Measurements from ENCODE around the gene RHEX.

The RHEX gene

DNA sequence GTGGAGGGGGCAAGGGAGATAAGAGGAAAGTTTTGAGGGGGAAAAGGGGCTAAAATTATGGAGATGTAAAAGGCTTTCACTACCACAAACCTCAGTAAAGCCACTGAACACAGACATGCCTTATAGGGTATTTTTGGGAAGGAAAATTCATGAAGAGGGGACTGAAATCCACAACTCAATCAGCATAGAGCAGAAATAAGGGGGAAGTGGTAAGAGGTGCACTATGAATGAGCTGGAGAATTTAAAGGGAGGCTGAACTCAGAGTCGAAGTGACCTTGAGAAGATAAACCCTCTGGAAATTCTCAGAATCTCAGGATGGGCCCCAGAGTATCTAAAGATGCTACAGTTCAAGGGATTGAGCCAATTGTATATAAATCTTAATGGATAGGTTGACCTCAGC is 15.3 kb downstream of the RHEX start:
- Histone ChIP-seq H3K36me3 (ENCODE audit: control insufficient read depth, insufficient read depth, low read length) (no peaks in the 10 kb centered on the region), H3K4me3 (ENCODE audit: low read length) (no peak overlapping the region), H3K27ac (ENCODE audit: low read depth, low read length) (no peak overlapping the region), H3K4me1 (ENCODE audit: control insufficient read depth, insufficient read depth, low read length) (no peaks in the 10 kb centered on the region), H3K9ac (ENCODE audit: low read length) (no peak overlapping the region), H3K27me3 (ENCODE audit: control insufficient read depth, insufficient read depth, low read length) (no peaks in the 10 kb centered on the region)

DNA sequence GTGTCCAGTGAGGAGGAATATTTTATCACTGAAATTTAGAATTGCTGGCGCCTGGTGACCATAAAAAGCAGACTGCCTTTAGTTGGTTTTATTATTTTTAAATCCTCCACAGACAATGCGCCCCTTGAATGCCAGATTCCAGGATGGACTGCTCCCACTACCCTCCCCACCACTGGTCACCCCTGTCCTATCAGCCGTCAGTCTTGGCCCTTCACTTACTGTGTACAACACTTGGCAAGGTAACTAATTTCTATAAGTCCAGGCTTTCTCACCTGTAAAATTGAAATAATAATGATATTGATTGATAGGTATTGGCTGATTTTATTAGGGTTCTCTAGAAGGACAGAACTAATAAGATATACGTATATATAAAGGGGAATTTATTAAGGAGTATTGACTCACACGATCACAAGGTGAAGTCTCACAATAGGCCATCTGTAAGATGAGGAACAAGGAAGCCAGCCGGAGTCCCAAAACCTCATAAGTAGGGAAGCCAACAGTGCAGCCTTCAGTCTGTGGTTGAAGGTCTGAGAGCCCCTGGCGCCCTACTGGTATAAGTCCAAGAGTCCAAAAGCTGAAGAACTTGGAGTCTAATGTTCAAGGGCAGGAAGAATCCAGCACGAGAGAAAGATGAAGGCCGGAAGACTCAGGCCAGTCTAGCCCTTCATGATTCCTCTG is 17.8 kb downstream of the RHEX start:
- no peaks in the 10 kb centered on the region for H3K27me3 ChIP-seq (ENCODE audit: control insufficient read depth, insufficient read depth, low read length)
- H3K9ac ChIP-seq (ENCODE audit: low read length), result no peak overlapping the region
- no peaks in the 10 kb centered on the region for H3K36me3 ChIP-seq (ENCODE audit: control insufficient read depth, insufficient read depth, low read length)
- H3K4me3 ChIP-seq (ENCODE audit: low read length), result no peak overlapping the region
- no peak overlapping the region for H3K27ac ChIP-seq (ENCODE audit: low read depth, low read length)
- H3K4me1 ChIP-seq (ENCODE audit: control insufficient read depth, insufficient read depth, low read length), result no peaks in the 10 kb centered on the region

- Histone ChIP-seq H3K4me3 (ENCODE audit: low read length) (no peak overlapping the region), H3K27ac (ENCODE audit: low read depth, low read length) (no peak overlapping the region), H3K9ac (ENCODE audit: low read length) (no peak overlapping the region), H3K4me1 (ENCODE audit: control insufficient read depth, insufficient read depth, low read length) (no peaks in the 10 kb centered on the region), H3K36me3 (ENCODE audit: control insufficient read depth, insufficient read depth, low read length) (no peaks in the 10 kb centered on the region), H3K27me3 (ENCODE audit: control insufficient read depth, insufficient read depth, low read length) (no peaks in the 10 kb centered on the region)
Measured at GRCh38 chr1:206074839-206075238, 21.9 kb downstream of the RHEX start.

DNA sequence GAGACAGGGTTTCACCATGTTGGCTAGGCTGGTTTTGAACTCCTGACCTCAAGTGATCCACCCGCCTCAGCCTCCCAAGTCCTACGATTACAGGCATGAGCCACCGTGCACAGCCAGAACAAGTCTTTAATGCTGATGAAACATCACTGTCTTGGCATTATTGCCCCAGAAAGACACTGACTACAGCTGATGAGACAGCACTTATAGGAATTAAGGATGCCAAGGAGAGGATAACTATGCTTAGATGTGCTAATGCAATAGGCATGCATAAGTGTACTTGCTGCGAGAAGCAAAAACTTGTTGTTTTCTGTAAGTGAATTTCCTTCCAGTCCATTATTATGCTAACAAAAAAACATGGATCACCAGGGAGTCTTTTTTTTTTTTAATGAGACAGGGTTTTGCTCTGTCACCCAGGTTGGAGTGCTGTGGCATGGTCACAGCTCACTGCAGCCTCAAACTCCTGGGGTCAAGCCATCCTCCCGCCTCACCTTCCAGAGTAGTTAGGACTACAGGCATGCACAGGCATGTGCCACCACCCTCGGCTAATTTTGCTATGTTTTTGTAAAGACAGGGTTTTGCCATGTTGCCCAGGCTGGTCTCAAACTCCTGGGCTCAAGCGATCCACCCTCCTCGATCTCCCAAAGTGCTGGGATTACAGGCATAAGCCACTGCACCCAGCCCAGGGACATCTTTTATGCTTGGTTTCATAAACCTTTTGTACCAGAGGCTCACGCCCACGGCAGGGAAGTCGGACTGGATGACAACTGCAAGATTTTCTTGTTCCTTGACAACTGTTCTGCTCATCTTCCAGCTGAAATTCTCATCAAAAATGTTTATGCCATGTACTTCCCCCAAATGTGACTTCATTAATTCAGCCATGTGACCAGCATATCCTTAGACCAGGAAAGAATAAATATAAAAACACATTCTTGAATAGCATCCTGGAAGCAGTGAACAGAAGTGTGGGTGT is 23.1 kb downstream of the RHEX start:
- H3K27me3 ChIP-seq (ENCODE audit: control insufficient read depth, insufficient read depth, low read length), result no peaks in the 10 kb centered on the region
- no peaks in the 10 kb centered on the region for H3K4me1 ChIP-seq (ENCODE audit: control insufficient read depth, insufficient read depth, low read length)
- H3K4me3 ChIP-seq (ENCODE audit: low read length), result no peak overlapping the region
- H3K36me3 ChIP-seq (ENCODE audit: control insufficient read depth, insufficient read depth, low read length), result no peaks in the 10 kb centered on the region
- H3K9ac ChIP-seq (ENCODE audit: low read length), result no peak overlapping the region
- H3K27ac ChIP-seq (ENCODE audit: low read depth, low read length), result no peak overlapping the region

DNA sequence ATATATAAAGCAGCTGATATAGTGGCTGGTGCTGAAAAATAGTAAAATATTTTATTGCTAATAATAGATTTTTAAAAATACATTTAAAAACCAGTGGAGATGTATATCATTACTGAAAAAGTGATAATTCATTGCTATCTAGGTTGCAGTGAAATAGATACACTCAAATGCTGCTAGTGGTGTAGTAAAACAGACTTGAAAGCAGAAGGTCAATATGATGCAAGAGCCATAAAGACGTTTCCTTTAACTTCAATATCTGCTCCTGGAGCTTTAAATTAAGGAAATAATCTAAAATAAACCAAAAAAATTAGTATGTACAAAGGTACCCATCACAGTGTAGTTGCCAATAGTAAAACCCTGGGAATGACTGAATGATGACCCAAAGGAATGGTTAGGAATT is 26.2 kb downstream of the RHEX start:
- Histone ChIP-seq H3K27ac (ENCODE audit: low read depth, low read length) (no peak overlapping the region), H3K4me3 (ENCODE audit: low read length) (no peak overlapping the region), H3K36me3 (ENCODE audit: control insufficient read depth, insufficient read depth, low read length) (no peaks in the 10 kb centered on the region), H3K4me1 (ENCODE audit: control insufficient read depth, insufficient read depth, low read length) (no peaks in the 10 kb centered on the region), H3K27me3 (ENCODE audit: control insufficient read depth, insufficient read depth, low read length) (no peaks in the 10 kb centered on the region), H3K9ac (ENCODE audit: low read length) (no peak overlapping the region)

- Histone ChIP-seq H3K4me1 (ENCODE audit: control insufficient read depth, insufficient read depth, low read length) (no peaks in the 10 kb centered on the region), H3K4me3 (ENCODE audit: low read length) (no peak overlapping the region), H3K36me3 (ENCODE audit: control insufficient read depth, insufficient read depth, low read length) (no peaks in the 10 kb centered on the region), H3K27ac (ENCODE audit: low read depth, low read length) (no peak overlapping the region), H3K9ac (ENCODE audit: low read length) (no peak overlapping the region), H3K27me3 (ENCODE audit: control insufficient read depth, insufficient read depth, low read length) (no peaks in the 10 kb centered on the region)
Measured at GRCh38 chr1:206080026-206080820, 27.2 kb downstream of the RHEX start.

GRCh38 chr1:206081856-206082255 is 28.9 kb downstream of the RHEX start:
- Histone ChIP-seq H3K36me3 (ENCODE audit: control insufficient read depth, insufficient read depth, low read length) (no peaks in the 10 kb centered on the region), H3K27me3 (ENCODE audit: control insufficient read depth, insufficient read depth, low read length) (no peaks in the 10 kb centered on the region), H3K27ac (ENCODE audit: low read depth, low read length) (no peak overlapping the region), H3K9ac (ENCODE audit: low read length) (no peak overlapping the region), H3K4me1 (ENCODE audit: control insufficient read depth, insufficient read depth, low read length) (no peaks in the 10 kb centered on the region), H3K4me3 (ENCODE audit: low read length) (no peak overlapping the region)

- Histone ChIP-seq H3K4me3 (ENCODE audit: low read length) (no peak overlapping the region), H3K4me1 (ENCODE audit: control insufficient read depth, insufficient read depth, low read length) (no peaks in the 10 kb centered on the region), H3K27me3 (ENCODE audit: control insufficient read depth, insufficient read depth, low read length) (no peaks in the 10 kb centered on the region), H3K36me3 (ENCODE audit: control insufficient read depth, insufficient read depth, low read length) (no peaks in the 10 kb centered on the region), H3K9ac (ENCODE audit: low read length) (no peak overlapping the region), H3K27ac (ENCODE audit: low read depth, low read length) (no peak overlapping the region)
Measured at GRCh38 chr1:206082831-206083695, 30.1 kb downstream of the RHEX start.

GRCh38 chr1:206083750-206084149 is 30.8 kb downstream of the RHEX start:
- no peak overlapping the region for H3K4me3 ChIP-seq (ENCODE audit: low read length)
- no peaks in the 10 kb centered on the region for H3K36me3 ChIP-seq (ENCODE audit: control insufficient read depth, insufficient read depth, low read length)
- no peak overlapping the region for H3K27ac ChIP-seq (ENCODE audit: low read depth, low read length)
- H3K4me1 ChIP-seq (ENCODE audit: control insufficient read depth, insufficient read depth, low read length), result no peaks in the 10 kb centered on the region
- no peak overlapping the region for H3K9ac ChIP-seq (ENCODE audit: low read length)
- H3K27me3 ChIP-seq (ENCODE audit: control insufficient read depth, insufficient read depth, low read length), result no peaks in the 10 kb centered on the region

DNA sequence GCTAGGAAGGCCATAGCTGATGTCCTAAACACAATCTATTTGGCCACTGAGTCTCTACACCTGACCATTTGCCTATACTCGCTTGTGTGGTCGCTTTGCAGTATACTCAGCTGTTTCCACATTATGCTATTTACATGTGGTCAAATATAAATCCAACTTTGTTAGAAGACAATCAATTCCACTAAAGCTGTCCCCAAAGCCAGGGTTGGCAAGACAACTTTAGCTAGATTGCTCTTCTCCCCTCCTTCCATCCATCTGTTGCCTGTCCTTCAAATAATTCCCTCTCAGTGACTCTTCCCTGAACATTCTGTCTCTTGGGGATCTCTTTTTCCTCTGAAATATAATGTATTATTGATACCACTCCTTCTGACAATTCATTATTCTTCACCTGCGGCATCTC is 34.1 kb downstream of the RHEX start:
- no peak overlapping the region for H3K27ac ChIP-seq (ENCODE audit: low read depth, low read length)
- H3K27me3 ChIP-seq (ENCODE audit: control insufficient read depth, insufficient read depth, low read length), result no peaks in the 10 kb centered on the region
- H3K36me3 ChIP-seq (ENCODE audit: control insufficient read depth, insufficient read depth, low read length), result no peaks in the 10 kb centered on the region
- no peak overlapping the region for H3K9ac ChIP-seq (ENCODE audit: low read length)
- H3K4me1 ChIP-seq (ENCODE audit: control insufficient read depth, insufficient read depth, low read length), result no peaks in the 10 kb centered on the region
- no peak overlapping the region for H3K4me3 ChIP-seq (ENCODE audit: low read length)

GRCh38 chr1:206089341-206089740 is 36.4 kb downstream of the RHEX start:
- Histone ChIP-seq H3K4me3 (ENCODE audit: low read length) (no peak overlapping the region), H3K27ac (ENCODE audit: low read depth, low read length) (no peak overlapping the region), H3K27me3 (ENCODE audit: control insufficient read depth, insufficient read depth, low read length) (no peaks in the 10 kb centered on the region), H3K4me1 (ENCODE audit: control insufficient read depth, insufficient read depth, low read length) (no peaks in the 10 kb centered on the region), H3K36me3 (ENCODE audit: control insufficient read depth, insufficient read depth, low read length) (no peaks in the 10 kb centered on the region), H3K9ac (ENCODE audit: low read length) (no peak overlapping the region)
